ENCODE measurements around the gene PRX.

DNA sequence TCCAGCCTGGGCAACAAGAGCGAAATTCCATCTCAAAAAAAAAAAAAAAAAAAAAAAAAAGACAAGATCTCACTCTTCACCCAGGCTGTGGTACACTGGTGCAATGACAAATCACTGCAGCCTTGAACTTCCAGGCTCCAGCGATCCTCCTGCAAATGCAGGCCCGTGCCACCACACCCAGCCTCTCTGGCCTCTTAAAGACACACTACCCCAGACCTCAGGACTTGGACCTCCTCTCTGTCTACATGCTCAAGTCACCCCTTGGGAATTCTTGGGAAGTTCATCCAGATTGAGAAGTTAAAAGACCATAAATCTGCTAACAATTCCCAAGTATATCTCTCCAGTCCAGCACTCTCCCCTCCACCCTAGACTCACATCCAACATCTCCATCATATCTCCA is 12.6 kb downstream of the PRX start:
- TF ChIP-seq CTCF (IDR thresholded peaks at IDR 0.05): no peak
- no peak for TF ChIP-seq POLR2A (IDR thresholded peaks at IDR 0.05)
